Immature natural killer cell (primary cell): ENCODE data around the gene MYRFL. TPM values are rescaled to one million over a fixed set of nuclear protein-coding genes. Genes with fewer than 3 reads are reported as not detected.
A peak's percentile ranks its signal among the peaks of the same experiment; 100 is the strongest.

ENCODE experiments used
- DNase-seq, 3 donors: peaks; one replicate each; pipeline ENCODE4 v3.0.0; 2022; ENCODE audit warnings: mixed read lengths in 1 of 3
- H3K27ac Mint-ChIP-seq, 6 donors: one replicate each; pipeline ENCODE4 v1.8.0; 2020; ENCODE audit warnings: mixed read lengths in 6 of 6, mild to moderate bottlenecking in 5 of 6, inconsistent platforms in 4 of 6, moderate library complexity in 3 of 6
- H3K27me3 Mint-ChIP-seq, 3 donors: one replicate each; pipeline ENCODE4 v1.8.0; 2020 to 2021; ENCODE audit warnings: low read depth in 3 of 3, mild to moderate bottlenecking in 3 of 3, mixed read lengths in 3 of 3, moderate library complexity in 3 of 3, inconsistent platforms in 1 of 3
- H3K36me3 Mint-ChIP-seq, 3 donors: one replicate each; pipeline ENCODE4 v1.8.0; 2020; ENCODE audit warnings: mixed read lengths in 3 of 3, inconsistent platforms in 2 of 3, mild to moderate bottlenecking in 2 of 3
- H3K4me1 Mint-ChIP-seq, 2 donors: one replicate each; pipeline ENCODE4 v1.8.0; 2020; ENCODE audit warnings: inconsistent platforms in 2 of 2, mild to moderate bottlenecking in 2 of 2, mixed read lengths in 2 of 2, moderate library complexity in 1 of 2
- H3K4me3 Mint-ChIP-seq, 5 donors: one replicate each; pipeline ENCODE4 v1.8.0; 2020; ENCODE audit warnings: mild to moderate bottlenecking in 5 of 5, mixed read lengths in 5 of 5, inconsistent platforms in 3 of 5, moderate library complexity in 3 of 5
- H3K9me3 Mint-ChIP-seq, 6 donors: one replicate each; pipeline ENCODE4 v1.8.0; 2020; ENCODE audit warnings: mild to moderate bottlenecking in 6 of 6, mixed read lengths in 6 of 6, inconsistent platforms in 4 of 6, moderate library complexity in 3 of 6
- polyA plus RNA-seq, 3 donors: library from polyadenylated mRNA; unstranded; fragments of 300-500 nt; fragmentation: Illumina TruSeq; gene quantifications; one replicate each; pipeline ENCODE4 v1.2.3, GENCODE V29; 2021

The MYRFL gene
- polyA plus RNA-seq, 3 donors from 2014 or later, result not detected

DNA sequence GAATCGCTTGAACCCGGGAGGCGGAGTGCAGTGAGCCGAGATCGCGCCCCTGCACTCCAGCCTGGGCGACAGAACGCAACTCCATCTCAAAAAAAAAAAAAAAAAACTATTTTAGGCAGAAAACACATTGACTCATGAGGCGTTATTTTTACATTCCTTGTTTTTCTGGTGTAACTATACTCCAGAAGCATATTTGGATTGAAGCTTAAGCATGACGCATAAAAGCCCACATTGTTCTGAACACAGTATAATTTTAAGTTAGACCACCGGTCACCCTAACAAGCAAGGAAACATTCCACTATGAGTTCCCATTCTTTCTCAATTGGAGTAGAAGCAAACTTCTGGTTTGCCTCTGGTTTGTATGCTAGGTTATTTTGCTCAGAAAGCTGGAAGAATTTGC, 173.0 kb downstream of the MYRFL start:
- Mint-ChIP-seq H3K36me3 (peaks cover 0 to 9% (median 0%) of the 10 kb centered on the region in 3 donors), H3K27me3 (peaks cover 0 to 10% (median 3%) of the 10 kb centered on the region in 3 donors), H3K4me1 (no peaks in the 10 kb centered on the region), H3K27ac (peak overlapping the region in 2 of 6 donors; percentile 30 to 49), H3K4me3 (no peak overlapping the region), H3K9me3 (peaks cover 0 to 6% (median 0%) of the 10 kb centered on the region in 6 donors)
- DNase-seq, result no peak

DNA sequence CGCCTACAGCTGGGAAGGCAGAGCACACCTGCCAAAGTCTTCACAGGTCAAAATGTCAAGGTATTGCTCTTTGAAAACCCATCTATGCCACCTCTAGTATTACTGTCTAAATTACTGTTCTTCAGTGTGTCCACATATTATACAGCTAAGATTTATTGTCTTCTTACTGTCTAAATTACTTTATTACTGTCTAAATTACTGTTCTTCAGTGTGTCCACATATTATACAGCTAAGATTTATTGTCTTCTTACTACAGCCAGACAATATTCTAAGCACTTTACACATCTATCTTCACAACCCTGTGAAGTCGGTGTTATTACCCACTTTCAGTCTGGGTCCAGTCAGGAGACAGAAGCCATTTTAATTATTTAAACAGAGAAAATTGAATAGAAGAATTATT, 173.9 kb downstream of the MYRFL start:
- Mint-ChIP-seq H3K9me3 (peaks cover 0 to 6% (median 0%) of the 10 kb centered on the region in 6 donors), H3K27me3 (peaks cover 0 to 10% (median 4%) of the 10 kb centered on the region in 3 donors), H3K27ac (peak overlapping the region in 1 of 6 donors; percentile 49), H3K4me1 (no peaks in the 10 kb centered on the region), H3K36me3 (peaks cover 0 to 9% (median 0%) of the 10 kb centered on the region in 3 donors), H3K4me3 (no peak overlapping the region)
- DNase-seq, result no peak

DNA sequence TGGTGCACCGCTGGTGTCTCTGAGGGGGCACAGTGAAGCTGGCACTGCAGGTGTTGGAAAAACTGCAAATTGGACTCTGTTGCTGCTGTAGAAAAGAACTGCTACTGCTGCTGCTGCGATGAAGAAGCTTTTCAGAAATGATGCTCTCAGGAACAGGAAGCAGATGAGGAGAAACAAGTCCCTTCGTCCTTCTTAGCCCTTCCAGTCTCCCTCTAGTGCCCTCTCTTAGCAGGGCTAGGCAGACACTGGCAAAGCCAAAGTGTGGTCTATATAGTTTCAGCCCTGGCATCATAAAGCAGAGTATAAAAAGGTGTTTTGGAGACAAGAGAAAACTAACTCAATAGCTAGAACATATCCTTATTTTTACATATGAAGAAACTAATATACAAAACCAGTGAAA, 174.5 kb downstream of the MYRFL start:
- Mint-ChIP-seq H3K4me3 (no peak overlapping the region), H3K36me3 (peaks cover 0 to 9% (median 0%) of the 10 kb centered on the region in 3 donors), H3K9me3 (peaks cover 0 to 6% (median 0%) of the 10 kb centered on the region in 6 donors), H3K27me3 (peaks cover 2 to 10% (median 4%) of the 10 kb centered on the region in 3 donors), H3K4me1 (no peaks in the 10 kb centered on the region), H3K27ac (peak overlapping the region in 2 of 6 donors; percentile 47 to 49)
- no peak for DNase-seq

DNA sequence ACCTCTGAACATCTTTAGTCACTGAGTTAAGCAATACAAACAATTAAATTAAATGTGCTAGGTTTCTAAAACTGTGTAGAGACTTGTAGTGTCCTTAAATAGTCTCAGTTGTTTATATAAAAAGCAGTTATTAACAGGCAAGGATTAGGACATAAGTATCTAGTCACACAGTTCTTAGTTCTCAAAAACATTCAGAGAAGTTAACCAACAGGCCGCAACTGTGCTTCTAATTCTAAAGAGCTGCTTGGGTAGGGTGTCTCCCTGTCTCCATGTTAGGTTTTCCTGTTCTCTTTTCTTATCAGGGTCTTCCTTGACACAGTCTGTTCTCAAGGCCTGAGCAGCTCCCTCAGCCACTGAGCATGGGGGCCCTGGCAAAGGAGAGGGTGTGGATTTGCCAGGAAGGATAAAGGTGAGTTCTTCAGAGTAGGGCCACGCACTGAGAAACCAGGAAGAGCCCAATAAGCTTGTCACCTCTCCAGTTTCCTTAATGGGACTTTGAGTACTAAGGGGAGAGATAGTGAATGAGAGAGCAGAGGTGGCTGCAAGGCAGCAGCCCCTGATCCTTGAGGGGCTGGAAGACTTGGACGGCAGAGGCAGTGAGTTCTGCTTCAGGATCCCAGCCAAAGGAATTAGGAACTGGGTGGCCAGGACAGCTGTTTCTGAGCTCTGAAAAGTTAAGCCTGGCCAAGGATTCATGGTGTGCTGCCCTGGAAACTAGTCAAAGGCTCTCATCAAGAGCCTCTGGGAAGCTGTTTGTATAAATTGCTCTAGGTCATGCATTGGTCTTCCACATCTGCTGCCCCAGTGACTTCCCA, 177.3 kb downstream of the MYRFL start:
- Mint-ChIP-seq H3K9me3 (peaks cover 3 to 9% (median 7%) of the 10 kb centered on the region in 6 donors), H3K27me3 (peaks cover 2 to 6% (median 4%) of the 10 kb centered on the region in 3 donors)

DNA sequence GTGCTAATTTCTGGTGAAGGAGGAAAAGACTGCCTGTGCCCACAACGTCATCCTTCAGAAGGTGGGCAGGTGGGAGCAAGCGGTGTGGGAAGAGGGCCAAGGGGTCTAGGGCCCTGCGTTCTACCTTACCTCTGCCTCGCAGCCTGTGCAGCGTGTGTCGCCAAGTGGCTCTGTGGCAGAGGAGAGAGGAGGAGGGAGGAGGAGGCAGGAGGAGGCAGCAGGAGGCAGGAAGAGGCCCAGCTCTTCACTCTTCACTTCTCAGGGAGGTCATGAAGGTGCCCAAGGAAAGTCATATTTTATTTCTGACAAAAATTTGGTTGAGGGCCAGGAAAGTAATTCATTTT, 177.9 kb downstream of the MYRFL start:
- H3K4me3 Mint-ChIP-seq, result no peak overlapping the region
- H3K4me1 Mint-ChIP-seq, result no peaks in the 10 kb centered on the region
- DNase-seq, result no peak
- H3K27ac Mint-ChIP-seq, result no peak overlapping the region
- peaks cover 0 to 6% (median 2%) of the 10 kb centered on the region in 3 donors for H3K36me3 Mint-ChIP-seq
- H3K9me3 Mint-ChIP-seq, result peaks cover 3 to 13% (median 10%) of the 10 kb centered on the region in 6 donors
- H3K27me3 Mint-ChIP-seq, result peaks cover 2 to 6% (median 4%) of the 10 kb centered on the region in 3 donors

More for the DNA sequence above, 177.3 kb downstream of the MYRFL start:
- Mint-ChIP-seq H3K4me1 (no peaks in the 10 kb centered on the region), H3K27ac (peak overlapping the region in 1 of 6 donors; percentile 37), H3K4me3 (no peak overlapping the region), H3K36me3 (peaks cover 0 to 6% (median 0%) of the 10 kb centered on the region in 3 donors)
- no peak for DNase-seq

DNA sequence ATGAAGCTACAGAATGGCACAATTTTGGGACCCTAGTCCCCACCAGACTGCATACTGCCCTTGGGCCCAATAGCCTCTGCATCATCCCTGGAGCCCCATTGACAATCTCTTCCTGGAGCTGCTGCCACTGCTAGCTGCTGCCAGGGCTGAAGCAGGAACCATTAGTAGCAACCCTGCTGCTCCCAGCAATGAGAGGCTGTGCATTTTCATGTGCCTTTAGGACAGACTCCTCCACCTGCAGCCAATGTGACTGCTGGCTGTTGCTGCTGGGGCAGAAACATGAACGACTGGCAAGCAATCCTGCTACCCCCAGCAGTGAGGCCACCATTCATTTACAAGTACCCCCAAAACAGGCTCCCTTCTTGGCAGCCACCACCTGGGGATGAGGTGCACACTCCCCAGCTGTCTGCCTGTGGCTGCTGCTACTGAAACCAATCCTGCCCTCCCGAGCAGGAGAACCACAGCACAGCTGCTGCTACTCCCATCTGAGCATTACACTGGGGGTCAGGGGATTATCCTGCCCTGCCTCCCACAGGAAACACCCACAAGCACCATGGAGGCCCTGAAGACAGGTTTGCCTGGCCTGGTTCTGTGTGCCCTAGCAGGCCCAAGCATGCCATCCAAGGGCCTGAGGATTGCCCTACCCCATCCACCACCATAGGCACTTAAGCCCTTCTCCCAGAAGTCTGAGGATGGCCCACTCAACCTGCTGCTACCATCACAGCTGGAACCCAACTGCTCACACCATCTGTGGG, 181.0 kb downstream of the MYRFL start:
- no peak overlapping the region for H3K27ac Mint-ChIP-seq
- H3K4me1 Mint-ChIP-seq, result no peaks in the 10 kb centered on the region
- DNase-seq, result no peak
- H3K36me3 Mint-ChIP-seq, result peaks cover 9 to 23% (median 16%) of the 10 kb centered on the region in 3 donors
- H3K27me3 Mint-ChIP-seq, result peaks cover 2 to 6% (median 2%) of the 10 kb centered on the region in 3 donors
- no peak overlapping the region for H3K4me3 Mint-ChIP-seq
- peaks cover 6 to 37% (median 29%) of the 10 kb centered on the region in 6 donors for H3K9me3 Mint-ChIP-seq

DNA sequence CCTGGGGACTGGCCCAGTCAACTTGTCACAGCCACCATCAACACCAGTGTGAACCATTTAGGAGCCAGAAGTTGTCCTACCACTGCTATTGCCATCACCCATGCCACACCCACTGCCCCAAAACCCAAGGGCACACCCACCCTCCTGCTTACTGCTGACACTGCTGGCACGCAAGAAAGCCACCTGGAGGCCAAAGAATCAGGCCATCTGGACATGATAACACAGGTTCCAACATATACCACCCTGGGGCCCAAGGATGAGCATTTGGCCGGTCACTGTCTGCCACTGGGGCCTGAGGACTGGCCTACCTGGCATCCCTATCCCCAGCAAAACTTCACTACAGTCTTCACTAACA, 181.6 kb downstream of the MYRFL start:
- Mint-ChIP-seq H3K27me3 (peaks cover 2 to 7% (median 4%) of the 10 kb centered on the region in 3 donors), H3K4me1 (peaks cover 0 to 2% of the 10 kb centered on the region in 2 donors), H3K27ac (no peak overlapping the region), H3K4me3 (no peak overlapping the region), H3K9me3 (peaks cover 6 to 37% (median 29%) of the 10 kb centered on the region in 6 donors), H3K36me3 (peaks cover 9 to 21% (median 20%) of the 10 kb centered on the region in 3 donors)
- no peak for DNase-seq

DNA sequence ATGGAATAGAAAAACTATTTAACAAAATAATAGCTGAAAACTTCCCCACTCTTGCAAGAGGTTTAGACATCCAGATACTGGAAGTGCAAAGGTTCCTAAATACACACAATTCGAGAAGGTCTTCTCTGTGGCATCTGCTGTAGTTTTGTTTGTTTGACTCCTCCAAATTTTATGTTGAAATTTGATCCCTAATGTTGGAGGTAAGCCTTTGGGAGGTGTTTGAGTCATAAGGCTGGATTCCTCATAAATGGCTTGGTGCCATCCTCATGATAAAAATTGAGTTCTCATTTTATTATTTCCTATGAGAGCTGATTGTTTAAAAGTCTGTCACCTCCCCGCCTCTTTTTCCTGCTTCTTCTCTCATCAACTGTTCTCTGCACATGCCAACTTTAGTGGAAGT, 182.7 kb downstream of the MYRFL start:
- peaks cover 7 to 37% (median 29%) of the 10 kb centered on the region in 6 donors for H3K9me3 Mint-ChIP-seq
- H3K27me3 Mint-ChIP-seq, result peaks cover 4 to 8% (median 5%) of the 10 kb centered on the region in 3 donors
- no peak overlapping the region for H3K27ac Mint-ChIP-seq
- peaks cover 0 to 2% of the 10 kb centered on the region in 2 donors for H3K4me1 Mint-ChIP-seq
- DNase-seq, result no peak
- H3K36me3 Mint-ChIP-seq, result peaks cover 16 to 21% (median 17%) of the 10 kb centered on the region in 3 donors
- H3K4me3 Mint-ChIP-seq, result no peak overlapping the region

Other genes starting within 250 kb of the MYRFL start
- 100 to 1,000 TPM; 129 to 201 (median 142) TPM for gene CCT2, start 239.8 kb upstream of the MYRFL start, polyA plus RNA-seq
- gene LRRC10, start 214.3 kb upstream of the MYRFL start, polyA plus RNA-seq, result not detected
- not detected for gene BEST3, start 125.9 kb upstream of the MYRFL start, polyA plus RNA-seq
- gene RAB3IP, start 86.4 kb upstream of the MYRFL start, polyA plus RNA-seq, result 10 to 100 TPM in 1 of 3 donors, 1 to 10 TPM in 2; 8.8 to 10.1 (median 9.8) TPM